ENCODE results near the gene EHD4. TPM values are rescaled to one million over a fixed set of nuclear protein-coding genes. Genes with fewer than 3 reads are reported as not detected.

The EHD4 gene
- total RNA-seq, 4 donors from 2014 or later = 12.8 to 45.2 (median 26.1) TPM

DNA sequence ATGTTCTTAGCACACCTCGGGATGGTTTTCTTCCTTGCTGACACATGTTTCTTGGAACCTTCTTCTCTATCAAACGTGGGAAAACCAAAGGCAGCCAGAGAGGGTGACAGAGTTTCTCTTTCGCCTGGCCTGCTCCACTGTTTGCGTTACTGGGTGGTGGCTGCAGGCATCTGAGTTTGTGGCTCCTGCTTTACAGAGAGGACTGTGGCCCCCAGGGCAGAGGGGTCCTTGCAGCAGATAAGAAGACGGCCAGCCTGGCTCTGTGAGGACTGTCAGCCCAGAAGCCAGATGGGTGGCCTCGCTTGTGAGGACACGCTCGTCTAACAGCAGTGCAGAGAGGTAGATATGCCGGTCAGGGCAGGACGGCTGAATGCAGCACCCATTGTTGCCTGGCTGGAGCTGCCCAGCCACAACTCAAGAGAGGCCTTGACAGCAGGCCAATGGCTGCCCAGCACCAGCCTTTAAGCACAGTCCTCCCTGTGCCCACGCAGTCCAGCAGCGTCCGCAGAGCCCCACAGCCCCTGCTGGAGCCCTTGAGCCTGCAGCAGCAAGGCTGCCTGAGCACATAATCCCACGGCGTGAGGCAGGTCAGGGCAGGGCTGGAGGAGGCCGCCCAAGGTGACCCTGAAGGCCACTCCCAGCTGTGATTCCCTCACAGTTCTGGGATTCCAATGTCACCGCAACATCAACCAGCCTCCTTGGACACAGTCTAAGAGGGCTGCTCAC is 63.5 kb downstream of the EHD4 start:
- H3K9me3 ChIP-seq = no peaks in the 10 kb centered on the region
- H3K4me3 ChIP-seq = no peak overlapping the region
- no peak for DNase-seq
- intact Hi-C loops (cut with DNase I; ENCODE audit: low total_unique reads) = no loop called here
- no peaks in the 10 kb centered on the region for H3K27me3 ChIP-seq
- no peaks in the 10 kb centered on the region for H3K4me1 ChIP-seq
- H3K27ac ChIP-seq = no peak overlapping the region
- H3K36me3 ChIP-seq = no peaks in the 10 kb centered on the region
- TF ChIP-seq POLR2A (IDR thresholded peaks at IDR 0.05) (no peak), CTCF (IDR thresholded peaks at IDR 0.05) (no peak)

- Histone ChIP-seq H3K27ac (no peak overlapping the region), H3K27me3 (no peaks in the 10 kb centered on the region)
- DNase-seq = no peak
Observed at GRCh38 chr15:41907141-41907540, 65.2 kb downstream of the EHD4 start.

DNA sequence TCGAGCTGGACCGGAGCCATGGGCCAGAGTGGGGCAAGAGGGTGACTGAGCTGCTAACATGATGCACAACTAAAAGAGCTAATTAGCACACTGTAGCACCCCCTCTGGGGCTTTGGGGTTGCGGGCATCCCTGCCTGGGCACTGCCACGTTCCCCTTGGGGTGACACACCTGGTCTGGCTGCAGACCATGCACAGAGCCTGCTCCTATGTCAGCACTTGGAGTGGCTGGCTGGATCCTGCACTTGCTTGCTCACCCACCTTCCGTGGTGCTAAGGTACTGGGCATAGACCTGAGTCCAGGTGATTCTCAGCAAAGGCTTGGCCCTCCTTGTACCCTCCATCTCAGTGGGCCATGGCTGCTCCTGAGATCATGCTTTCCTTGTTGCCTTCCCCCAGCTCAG is 65.7 kb downstream of the EHD4 start:
- Histone ChIP-seq H3K9me3 (no peaks in the 10 kb centered on the region), H3K27ac (no peak overlapping the region), H3K27me3 (no peaks in the 10 kb centered on the region), H3K4me1 (no peaks in the 10 kb centered on the region), H3K36me3 (no peaks in the 10 kb centered on the region), H3K4me3 (no peak overlapping the region)
- no peak for DNase-seq
- no peak for TF ChIP-seq POLR2A (IDR thresholded peaks at IDR 0.05)
- no peak for TF ChIP-seq CTCF (IDR thresholded peaks at IDR 0.05)
- intact Hi-C loops (cut with DNase I; ENCODE audit: low total_unique reads) = no loop called here

More at GRCh38 chr15:41907141-41907540, 65.2 kb downstream of the EHD4 start:
- Histone ChIP-seq H3K4me1 (no peaks in the 10 kb centered on the region), H3K36me3 (no peaks in the 10 kb centered on the region), H3K9me3 (no peaks in the 10 kb centered on the region), H3K4me3 (no peak overlapping the region)
- no peak for TF ChIP-seq CTCF (IDR thresholded peaks at IDR 0.05)
- TF ChIP-seq POLR2A (IDR thresholded peaks at IDR 0.05) = no peak
- intact Hi-C loops (cut with DNase I; ENCODE audit: low total_unique reads) = no loop called here

- DNase-seq = no peak
- H3K9me3 ChIP-seq = no peaks in the 10 kb centered on the region
- intact Hi-C loops (cut with DNase I; ENCODE audit: low total_unique reads) = no loop called here
- no peaks in the 10 kb centered on the region for H3K4me1 ChIP-seq
- H3K36me3 ChIP-seq = no peaks in the 10 kb centered on the region
- H3K27me3 ChIP-seq = no peaks in the 10 kb centered on the region
- H3K27ac ChIP-seq = no peak overlapping the region
- TF ChIP-seq CTCF (IDR thresholded peaks at IDR 0.05) (no peak), POLR2A (IDR thresholded peaks at IDR 0.05) (no peak)
- no peak overlapping the region for H3K4me3 ChIP-seq
Observed at GRCh38 chr15:41905036-41905793, 67.1 kb downstream of the EHD4 start.

- H3K27me3 ChIP-seq = no peaks in the 10 kb centered on the region
- no peaks in the 10 kb centered on the region for H3K4me1 ChIP-seq
- H3K9me3 ChIP-seq = no peaks in the 10 kb centered on the region
- H3K4me3 ChIP-seq = no peak overlapping the region
- peak; percentile 58 to 64 for DNase-seq
- H3K36me3 ChIP-seq = no peaks in the 10 kb centered on the region
- peak; percentile 49 to 78 (median 74) for TF ChIP-seq CTCF (IDR thresholded peaks at IDR 0.05)
- TF ChIP-seq POLR2A (IDR thresholded peaks at IDR 0.05) = no peak
- intact Hi-C loops (cut with DNase I; ENCODE audit: low total_unique reads) = no loop called here
- no peak overlapping the region for H3K27ac ChIP-seq
Observed at GRCh38 chr15:41904541-41905005, 67.8 kb downstream of the EHD4 start.
